Measurements from ENCODE around the gene CA5A. TPM values are rescaled to one million over a fixed set of nuclear protein-coding genes. Genes with fewer than 3 reads are reported as not detected.

The CA5A gene
- total and polyA plus RNA-seq, 2 of the 13 experiments (the other 11 are each of a cell fraction or from before 2014, with no cell fraction given) = 66.8 to 106 TPM

- TF ChIP-seq GMEB1 (CRISPR knock-in tag; IDR thresholded peaks at IDR 0.05; ENCODE audit: borderline replicate concordance) (peak; percentile 98), RNF219 (CRISPR knock-in tag; IDR thresholded peaks at IDR 0.05) (no peak), PPARG (CRISPR knock-in tag; conservative IDR thresholded peaks at IDR 0.05) (peak; percentile 54; the same call in 1 of the 2 replicates), ETV5 (CRISPR knock-in tag; IDR thresholded peaks at IDR 0.05; ENCODE audit: borderline replicate concordance) (peak; percentile 62), ZBED4 (CRISPR knock-in tag; IDR thresholded peaks at IDR 0.05; ENCODE audit: borderline replicate concordance) (peak; percentile 55; the same call in 1 of the 2 replicates), RCOR2 (CRISPR knock-in tag; IDR thresholded peaks at IDR 0.05) (0 out of 2 replicates have a peak, but pooled peaks have one; percentile 38), HDAC6 (IDR thresholded peaks at IDR 0.05; ENCODE audit: low read depth, low read length) (no peak), KDM3A (CRISPR knock-in tag; IDR thresholded peaks at IDR 0.05; ENCODE audit: low read depth) (peak; percentile 98), ZNF589 (CRISPR knock-in tag; conservative IDR thresholded peaks at IDR 0.05) (peak; percentile 71; the same call in 1 of the 2 replicates), MBD4 (IDR thresholded peaks at IDR 0.05; ENCODE audit: borderline replicate concordance, low read length) (no peak), ZNF414 (CRISPR knock-in tag; IDR thresholded peaks at IDR 0.05) (0 out of 2 replicates have a peak, but pooled peaks have one; percentile 77), SRF (IDR thresholded peaks at IDR 0.05; ENCODE audit: low read depth, low read length) (peak; percentile 67)
Measured at GRCh38 chr16:87950765-87951551, 14.6 kb upstream of the CA5A start, which contains the start of gene BANP (continued).
